HL-60 (cell line): Measurements from ENCODE around the gene C12orf60.
"Not testable (repeated sequence)": the region's sequence is repeated elsewhere in the genome, so short reads cannot be mapped to it uniquely, and the experiment has no call there.

Source experiments
- CTCF ChIP-seq: IDR thresholded peaks from one replicate; pipeline ENCODE4 v1.5.1; 2011; ENCODE audit warnings: low read length, control low read depth, inconsistent platforms; ENCODE audit not compliant: insufficient read depth
- POLR2AphosphoS5 ChIP-seq: IDR thresholded peaks from 2 replicates; pipeline ENCODE4 v1.6.1; 2012; ENCODE audit warnings: low read depth
- REST ChIP-seq: IDR thresholded peaks from 2 replicates; pipeline ENCODE4 v1.6.1; 2012; ENCODE audit warnings: low read depth; ENCODE audit not compliant: insufficient replicate concordance

GRCh38 chr12:14759711-14760280 lies 43.7 kb upstream of the C12orf60 start:
- TF ChIP-seq CTCF, POLR2AphosphoS5, REST: not testable (repeated sequence)
